Stimulated activated memory B cell treated with anti-CD40 and anti-IgM and Interleukin-4, amounts not matched to agents 10 μg/mL and 1 μg/mL and 100 μg/mL, for 72 hours (primary cell): ENCODE measurements around the gene KMT2B.

ENCODE experiments used
- ATAC-seq: fragments of 150-1000 bp; cut with Tn5 transposase; 2 replicates; pipeline ENCODE4 v1.10.0; 2021
- H3K27ac Mint-ChIP-seq: one replicate; pipeline ENCODE4 v1.8.0; 2022; ENCODE audit warnings: mild to moderate bottlenecking, mixed read lengths
- H3K27me3 Mint-ChIP-seq: one replicate; pipeline ENCODE4 v1.8.0; 2022; ENCODE audit warnings: mixed read lengths
- H3K36me3 Mint-ChIP-seq: one replicate; pipeline ENCODE4 v1.8.0; 2022; ENCODE audit warnings: mixed read lengths
- H3K4me1 Mint-ChIP-seq: one replicate; pipeline ENCODE4 v1.8.0; 2022; ENCODE audit warnings: mixed read lengths
- H3K4me3 Mint-ChIP-seq: one replicate; pipeline ENCODE4 v1.8.0; 2022; ENCODE audit warnings: mild to moderate bottlenecking, moderate library complexity, mixed read lengths
- H3K9me3 Mint-ChIP-seq: one replicate; pipeline ENCODE4 v1.8.0; 2022; ENCODE audit warnings: mixed read lengths

The KMT2B gene

GRCh38 chr19:35740423-35741202 lies 22.8 kb downstream of the KMT2B start:
- H3K9me3 Mint-ChIP-seq: no peaks in the 10 kb centered on the region
- H3K27me3 Mint-ChIP-seq: no peaks in the 10 kb centered on the region
- peaks cover 46% of the 10 kb centered on the region for H3K36me3 Mint-ChIP-seq
- H3K4me3 Mint-ChIP-seq: peak overlapping the region; percentile 97
- H3K4me1 Mint-ChIP-seq: peaks cover 67% of the 10 kb centered on the region
- peak; percentile 80 for ATAC-seq
- H3K27ac Mint-ChIP-seq: peak overlapping the region; percentile 99

DNA sequence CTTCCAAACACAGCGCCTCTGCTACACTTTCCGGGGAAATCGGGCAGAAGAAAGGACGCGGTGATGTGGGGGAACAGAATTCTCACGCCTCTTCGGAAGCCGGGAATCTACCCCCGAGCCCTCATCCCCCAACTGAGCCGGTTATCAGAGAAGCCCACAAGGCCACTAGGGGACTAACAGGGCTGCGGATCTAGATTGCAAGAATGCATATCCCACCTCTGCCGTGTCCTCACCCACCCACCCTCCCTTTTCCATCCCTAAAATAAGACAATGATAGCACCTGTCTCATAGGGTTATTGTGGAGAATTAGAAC lies 23.4 kb downstream of the KMT2B start:
- H3K9me3 Mint-ChIP-seq: no peaks in the 10 kb centered on the region
- peaks cover 41% of the 10 kb centered on the region for H3K36me3 Mint-ChIP-seq
- H3K27ac Mint-ChIP-seq: peak overlapping the region; percentile 99
- no peaks in the 10 kb centered on the region for H3K27me3 Mint-ChIP-seq
- H3K4me1 Mint-ChIP-seq: peaks cover 72% of the 10 kb centered on the region
- peak overlapping the region; percentile 97 for H3K4me3 Mint-ChIP-seq
- ATAC-seq: no peak

DNA sequence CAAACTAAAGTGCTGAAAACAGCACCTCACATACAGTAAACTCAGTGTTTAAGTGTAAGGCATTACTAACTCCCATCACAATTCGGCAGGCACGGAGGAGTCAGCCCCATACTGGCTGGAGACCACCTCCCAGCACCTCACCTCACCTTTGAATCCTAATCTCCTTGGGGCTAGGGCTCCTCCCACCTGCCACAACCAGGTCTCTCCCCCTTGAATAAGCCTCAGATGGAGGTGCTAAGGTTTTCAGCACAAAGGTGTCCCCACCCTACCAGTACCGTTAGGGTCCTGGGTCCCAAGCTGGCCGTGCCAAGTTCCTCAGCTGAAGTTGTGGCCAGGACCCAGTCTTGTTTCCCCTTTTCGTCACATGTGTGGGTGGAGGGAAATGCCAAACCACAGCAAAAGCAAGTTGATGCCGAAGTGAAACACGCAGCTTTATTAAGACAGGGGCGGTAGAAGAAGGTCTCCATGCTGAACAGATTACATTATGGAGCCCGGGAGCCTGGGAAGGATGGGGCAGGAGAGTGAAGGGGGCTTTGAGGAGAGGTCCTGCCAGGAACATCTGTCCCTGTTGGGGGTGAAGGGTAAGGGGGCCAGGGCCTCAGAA lies 24.4 kb downstream of the KMT2B start, which contains the start of gene IGFLR1:
Gene IGFLR1, minus strand, starts transcription at position 332 of the 604 bp plus-strand sequence. CDS start 1,272 bp downstream, outside the sequence.
- Mint-ChIP-seq H3K4me3 (peak within 1 kb of the TSS; percentile 97), H3K4me1 (peaks cover 68% of the 10 kb centered on the region), H3K9me3 (no peaks in the 10 kb centered on the region), H3K27me3 (no peaks in the 10 kb centered on the region), H3K36me3 (peaks cover 30% of the 10 kb centered on the region), H3K27ac (peak within 1 kb of the TSS; percentile 99)
- ATAC-seq: peak; percentile 49

DNA sequence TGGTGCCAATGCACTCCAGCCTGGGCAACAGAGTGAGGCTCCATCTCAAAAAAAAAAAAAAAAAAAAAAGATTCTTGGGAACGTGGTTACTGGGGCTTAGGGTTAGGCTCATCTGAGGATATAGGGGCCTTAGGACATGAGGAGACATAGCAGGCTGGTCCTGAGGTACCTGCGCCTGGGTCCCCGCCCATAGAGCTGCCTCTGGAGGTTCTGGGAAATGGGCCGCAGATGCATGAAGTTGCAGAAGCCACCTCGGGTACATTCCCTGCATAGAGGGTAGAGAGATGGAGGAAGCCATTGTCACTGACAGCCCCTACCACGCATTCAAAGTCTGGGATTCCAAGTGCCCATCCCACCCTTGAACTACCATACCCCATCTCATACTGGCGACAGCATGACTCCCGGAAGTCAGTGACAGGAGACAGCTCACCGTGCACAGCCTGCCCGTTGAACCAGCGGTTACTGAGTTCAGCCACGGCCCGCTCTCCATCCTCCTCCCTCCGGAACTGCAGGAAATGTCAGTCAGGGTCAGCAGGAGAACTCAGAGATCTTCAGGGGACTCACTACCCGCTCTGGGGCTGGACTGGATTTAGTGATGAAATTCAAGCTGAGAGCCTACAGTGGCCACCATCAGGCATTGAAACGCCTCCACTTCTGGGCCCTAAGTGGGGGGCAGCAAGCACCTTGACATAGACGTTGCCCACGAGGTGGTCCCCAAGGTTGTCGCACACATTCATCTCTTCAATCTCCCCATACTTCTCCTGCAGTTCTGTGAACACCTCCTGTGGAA lies 26.0 kb downstream of the KMT2B start:
- Mint-ChIP-seq H3K4me3 (peak overlapping the region; percentile 97), H3K27me3 (no peaks in the 10 kb centered on the region), H3K4me1 (peaks cover 67% of the 10 kb centered on the region), H3K27ac (peak overlapping the region; percentile 99), H3K9me3 (no peaks in the 10 kb centered on the region), H3K36me3 (peaks cover 18% of the 10 kb centered on the region)
- ATAC-seq: no peak

GRCh38 chr19:35744430-35745327 lies 26.9 kb downstream of the KMT2B start:
- Mint-ChIP-seq H3K4me3 (peak overlapping the region; percentile 97), H3K27me3 (no peaks in the 10 kb centered on the region), H3K4me1 (peaks cover 67% of the 10 kb centered on the region), H3K36me3 (peaks cover 17% of the 10 kb centered on the region), H3K9me3 (no peaks in the 10 kb centered on the region), H3K27ac (peak overlapping the region; percentile 99)
- peak; percentile 76 for ATAC-seq

- Mint-ChIP-seq H3K36me3 (peaks cover 17% of the 10 kb centered on the region), H3K4me3 (peak within 1 kb of the TSS; percentile 97), H3K27me3 (no peaks in the 10 kb centered on the region), H3K27ac (peak within 1 kb of the TSS; percentile 99), H3K9me3 (no peaks in the 10 kb centered on the region), H3K4me1 (peaks cover 72% of the 10 kb centered on the region)
- peak; percentile 72 for ATAC-seq
Observed at GRCh38 chr19:35745328-35746086, 27.7 kb downstream of the KMT2B start, which contains the start of the genes PSENEN and U2AF1L4. PSENEN (plus strand) TSS chr19:35745651; CDS start chr19:35745931, 280 bp downstream. U2AF1L4 (minus strand) TSS chr19:35745418; CDS start chr19:35745391, 27 bp downstream.

GRCh38 chr19:35746087-35746462 lies 28.3 kb downstream of the KMT2B start:
- peak overlapping the region; percentile 97 for H3K4me3 Mint-ChIP-seq
- peaks cover 17% of the 10 kb centered on the region for H3K36me3 Mint-ChIP-seq
- H3K9me3 Mint-ChIP-seq: no peaks in the 10 kb centered on the region
- peak overlapping the region; percentile 99 for H3K27ac Mint-ChIP-seq
- H3K4me1 Mint-ChIP-seq: peaks cover 67% of the 10 kb centered on the region
- no peaks in the 10 kb centered on the region for H3K27me3 Mint-ChIP-seq
- ATAC-seq: no peak

DNA sequence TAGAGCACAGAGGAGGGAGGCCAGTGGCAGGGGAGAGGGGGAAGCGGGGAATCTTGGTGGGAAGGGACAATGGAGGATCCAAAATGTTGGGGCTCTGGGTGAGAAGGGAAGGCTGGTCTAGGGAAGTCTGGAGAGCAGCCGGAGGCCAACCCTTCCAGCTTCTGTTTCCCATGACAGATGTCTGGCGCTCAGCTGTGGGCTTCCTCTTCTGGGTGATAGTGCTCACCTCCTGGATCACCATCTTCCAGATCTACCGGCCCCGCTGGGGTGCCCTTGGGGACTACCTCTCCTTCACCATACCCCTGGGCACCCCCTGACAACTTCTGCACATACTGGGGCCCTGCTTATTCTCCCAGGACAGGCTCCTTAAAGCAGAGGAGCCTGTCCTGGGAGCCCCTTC lies 28.7 kb downstream of the KMT2B start:
- peaks cover 66% of the 10 kb centered on the region for H3K4me1 Mint-ChIP-seq
- no peaks in the 10 kb centered on the region for H3K27me3 Mint-ChIP-seq
- no peak for ATAC-seq
- H3K4me3 Mint-ChIP-seq: peak overlapping the region; percentile 97
- H3K36me3 Mint-ChIP-seq: peaks cover 17% of the 10 kb centered on the region
- no peak overlapping the region for H3K27ac Mint-ChIP-seq
- no peaks in the 10 kb centered on the region for H3K9me3 Mint-ChIP-seq

DNA sequence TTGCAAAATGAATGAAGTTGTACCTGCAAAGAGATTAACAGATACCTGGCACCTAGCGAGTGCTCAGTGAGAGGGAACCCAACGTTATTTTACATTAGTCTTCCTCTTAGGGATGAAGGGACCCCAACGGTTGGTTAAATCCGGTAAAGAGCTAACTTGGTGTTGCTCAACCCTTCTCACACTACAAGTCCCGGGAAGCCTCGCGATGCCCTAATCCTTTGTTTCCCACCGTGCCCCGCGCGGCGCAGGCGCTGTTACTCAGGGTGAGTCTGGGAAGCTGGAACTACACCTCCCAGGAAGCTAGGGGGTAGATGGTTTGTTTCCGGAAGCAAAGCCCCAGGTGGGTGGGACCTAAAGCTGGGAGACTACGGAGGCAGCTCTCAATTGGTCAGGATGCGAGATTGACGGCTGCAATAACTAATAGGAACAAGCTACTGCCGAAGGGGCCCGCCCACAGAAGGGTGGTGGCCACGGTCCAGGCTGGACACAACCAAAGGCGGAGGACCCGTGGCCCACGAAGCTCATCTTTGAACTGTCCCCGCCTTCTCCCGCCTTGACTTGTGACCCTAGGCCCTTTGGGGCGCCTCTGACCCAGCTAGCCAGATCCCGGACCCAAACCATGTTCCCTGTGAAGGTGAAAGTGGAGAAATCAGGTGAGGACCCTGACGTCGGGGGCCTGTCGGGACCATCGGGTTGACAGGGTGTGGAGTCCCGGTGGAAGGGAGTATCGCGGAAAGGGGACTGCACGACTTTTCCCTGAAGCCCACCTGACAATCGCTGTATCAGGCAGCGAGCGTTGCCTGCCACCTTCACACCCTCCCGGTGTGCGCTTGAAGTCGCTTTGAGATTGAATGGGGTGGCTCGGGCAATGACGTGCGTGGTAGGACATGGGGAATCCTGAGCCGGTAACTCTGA lies 30.6 kb downstream of the KMT2B start, which contains the start of gene LIN37:
Gene LIN37, plus strand, starts transcription at position 471 of the 915 bp plus-strand sequence. Its CDS starts 149 bp downstream, at position 620.
- H3K4me3 Mint-ChIP-seq: peak within 1 kb of the TSS; percentile 98
- no peaks in the 10 kb centered on the region for H3K27me3 Mint-ChIP-seq
- peaks cover 57% of the 10 kb centered on the region for H3K4me1 Mint-ChIP-seq
- ATAC-seq: peak; percentile 87
- H3K27ac Mint-ChIP-seq: peak within 1 kb of the TSS; percentile 92
- no peaks in the 10 kb centered on the region for H3K9me3 Mint-ChIP-seq
- H3K36me3 Mint-ChIP-seq: peaks cover 20% of the 10 kb centered on the region

DNA sequence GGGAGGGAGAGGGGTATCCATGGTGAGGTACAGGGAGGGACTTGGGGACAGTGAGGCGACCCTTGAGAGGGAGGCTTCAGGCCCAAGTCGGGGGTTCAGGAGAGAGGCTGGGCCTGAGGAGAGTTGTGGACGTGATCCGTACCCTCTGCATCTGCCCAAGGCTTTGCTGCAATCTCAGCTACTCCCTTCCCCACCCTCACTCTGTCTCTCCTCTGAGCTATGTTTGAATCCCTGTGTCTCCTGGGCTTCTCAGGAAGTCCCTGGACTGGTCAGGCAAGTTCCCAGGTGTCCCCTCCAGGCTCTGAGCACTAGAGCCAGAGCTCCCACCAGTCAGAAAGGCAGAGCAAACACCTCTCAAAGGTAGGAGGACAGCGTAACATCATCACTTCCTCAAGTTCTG lies 32.4 kb downstream of the KMT2B start:
- Mint-ChIP-seq H3K4me3 (peak overlapping the region; percentile 38), H3K27ac (no peak overlapping the region), H3K27me3 (peaks cover 13% of the 10 kb centered on the region)

DNA sequence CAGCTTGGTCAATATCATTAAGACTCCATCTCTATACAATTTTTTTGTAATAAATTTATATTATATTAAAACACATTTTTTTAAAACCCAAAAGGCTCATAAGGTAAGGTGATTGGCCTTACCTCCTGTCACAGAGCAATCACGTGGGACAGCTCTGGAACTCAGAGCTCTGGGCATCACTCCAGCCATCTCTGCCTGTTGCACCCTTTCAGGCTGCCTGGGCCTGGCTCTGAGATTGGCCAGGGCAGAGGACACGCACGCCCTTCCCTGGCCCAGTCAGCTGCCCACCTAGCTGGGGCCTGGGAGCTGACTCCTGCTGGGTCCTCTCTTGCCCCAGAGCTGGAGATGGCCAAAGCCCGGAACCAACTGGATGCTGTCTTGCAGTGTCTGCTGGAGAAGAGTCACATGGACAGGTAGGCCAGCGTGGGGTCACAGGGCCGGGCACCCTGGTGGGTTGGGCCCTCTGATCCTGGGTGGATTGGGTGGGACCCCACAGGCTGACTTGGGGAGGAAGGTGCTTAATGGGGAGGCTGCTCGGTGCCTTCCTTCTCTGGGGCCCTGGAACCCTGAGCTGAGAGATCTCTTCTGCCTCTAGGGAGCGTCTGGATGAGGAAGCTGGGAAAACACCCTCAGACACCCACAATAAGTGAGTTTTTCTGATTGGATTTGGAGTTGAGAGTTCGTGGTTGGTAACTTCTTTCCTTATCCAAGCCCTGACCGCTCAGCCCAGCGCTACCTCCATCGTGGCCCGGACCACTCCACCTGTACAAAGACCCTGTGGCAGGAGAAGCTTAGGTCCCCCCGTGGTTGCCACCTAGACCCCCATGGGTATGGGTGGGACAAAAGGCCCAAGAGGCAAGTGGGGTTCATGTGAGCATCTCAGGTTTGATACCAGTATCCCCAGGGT lies 34.3 kb downstream of the KMT2B start:
- Mint-ChIP-seq H3K27ac (no peak overlapping the region), H3K4me1 (peaks cover 51% of the 10 kb centered on the region), H3K9me3 (no peaks in the 10 kb centered on the region), H3K27me3 (peaks cover 31% of the 10 kb centered on the region), H3K36me3 (peaks cover 43% of the 10 kb centered on the region), H3K4me3 (no peak overlapping the region)
- no peak for ATAC-seq

More for the DNA sequence above, 32.4 kb downstream of the KMT2B start:
- no peak for ATAC-seq
- peaks cover 50% of the 10 kb centered on the region for H3K4me1 Mint-ChIP-seq
- no peaks in the 10 kb centered on the region for H3K9me3 Mint-ChIP-seq
- peaks cover 33% of the 10 kb centered on the region for H3K36me3 Mint-ChIP-seq

DNA sequence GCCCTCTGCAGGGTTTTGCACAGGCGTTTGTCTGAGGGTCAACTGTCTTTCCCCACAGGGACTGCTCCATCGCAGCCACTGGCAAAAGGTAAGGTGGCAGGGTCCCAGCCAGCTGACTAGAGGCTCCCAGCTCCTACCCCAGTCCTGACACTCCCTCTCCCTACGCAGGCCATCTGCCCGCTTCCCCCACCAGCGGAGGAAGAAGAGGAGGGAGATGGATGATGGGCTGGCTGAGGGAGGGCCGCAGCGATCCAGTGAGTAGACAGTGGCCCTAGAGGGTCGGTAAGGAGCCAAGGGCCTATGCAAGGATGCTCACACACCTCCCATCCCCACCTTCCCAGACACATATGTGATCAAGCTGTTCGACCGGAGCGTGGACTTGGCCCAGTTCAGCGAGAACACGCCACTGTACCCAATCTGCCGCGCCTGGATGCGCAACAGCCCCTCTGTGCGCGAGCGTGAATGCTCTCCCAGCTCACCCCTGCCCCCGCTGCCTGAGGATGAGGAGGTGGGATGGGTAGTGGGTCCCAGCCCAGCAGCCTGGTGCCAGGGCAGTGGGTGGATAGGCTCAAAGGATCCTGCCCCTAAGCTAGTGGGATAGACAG lies 35.0 kb downstream of the KMT2B start:
- Mint-ChIP-seq H3K4me1 (peaks cover 53% of the 10 kb centered on the region), H3K27me3 (peaks cover 31% of the 10 kb centered on the region), H3K27ac (no peak overlapping the region), H3K9me3 (no peaks in the 10 kb centered on the region), H3K36me3 (peaks cover 43% of the 10 kb centered on the region), H3K4me3 (no peak overlapping the region)
- no peak for ATAC-seq
